IPS-20b (cell line): ENCODE results near the gene TXNRD2.

Experiments
- H3K27ac ChIP-seq: one replicate; pipeline ENCODE4 v1.5.1; 2013; ENCODE audit warnings: low read length
- H3K27me3 ChIP-seq: 2 replicates; pipeline ENCODE4 v1.6.1; 2013; ENCODE audit warnings: mild to moderate bottlenecking, low read length, inconsistent platforms; ENCODE audit not compliant: insufficient read depth
- H3K36me3 ChIP-seq: 2 replicates; pipeline ENCODE4 v1.6.1; 2013; ENCODE audit warnings: low read depth, mild to moderate bottlenecking, inconsistent platforms, low read length, moderate library complexity; ENCODE audit not compliant: insufficient read depth
- H3K4me1 ChIP-seq: 2 replicates; pipeline ENCODE4 v1.6.1; 2013; ENCODE audit warnings: mild to moderate bottlenecking, control low read depth, inconsistent platforms, low read length, moderate library complexity; ENCODE audit not compliant: insufficient read depth
- H3K4me3 ChIP-seq: 2 replicates; pipeline ENCODE4 v1.5.1; 2013; ENCODE audit warnings: mild to moderate bottlenecking, low read length, inconsistent platforms
- H3K9ac ChIP-seq: 2 replicates; pipeline ENCODE4 v1.6.1; 2013; ENCODE audit warnings: low read depth, mild to moderate bottlenecking, inconsistent platforms, low read length, moderate library complexity
- H3K9me3 ChIP-seq: 2 replicates; pipeline ENCODE4 v1.6.1; 2013; ENCODE audit warnings: mild to moderate bottlenecking, low read depth, low read length, inconsistent platforms; ENCODE audit not compliant: insufficient read depth

Gene TXNRD2

DNA sequence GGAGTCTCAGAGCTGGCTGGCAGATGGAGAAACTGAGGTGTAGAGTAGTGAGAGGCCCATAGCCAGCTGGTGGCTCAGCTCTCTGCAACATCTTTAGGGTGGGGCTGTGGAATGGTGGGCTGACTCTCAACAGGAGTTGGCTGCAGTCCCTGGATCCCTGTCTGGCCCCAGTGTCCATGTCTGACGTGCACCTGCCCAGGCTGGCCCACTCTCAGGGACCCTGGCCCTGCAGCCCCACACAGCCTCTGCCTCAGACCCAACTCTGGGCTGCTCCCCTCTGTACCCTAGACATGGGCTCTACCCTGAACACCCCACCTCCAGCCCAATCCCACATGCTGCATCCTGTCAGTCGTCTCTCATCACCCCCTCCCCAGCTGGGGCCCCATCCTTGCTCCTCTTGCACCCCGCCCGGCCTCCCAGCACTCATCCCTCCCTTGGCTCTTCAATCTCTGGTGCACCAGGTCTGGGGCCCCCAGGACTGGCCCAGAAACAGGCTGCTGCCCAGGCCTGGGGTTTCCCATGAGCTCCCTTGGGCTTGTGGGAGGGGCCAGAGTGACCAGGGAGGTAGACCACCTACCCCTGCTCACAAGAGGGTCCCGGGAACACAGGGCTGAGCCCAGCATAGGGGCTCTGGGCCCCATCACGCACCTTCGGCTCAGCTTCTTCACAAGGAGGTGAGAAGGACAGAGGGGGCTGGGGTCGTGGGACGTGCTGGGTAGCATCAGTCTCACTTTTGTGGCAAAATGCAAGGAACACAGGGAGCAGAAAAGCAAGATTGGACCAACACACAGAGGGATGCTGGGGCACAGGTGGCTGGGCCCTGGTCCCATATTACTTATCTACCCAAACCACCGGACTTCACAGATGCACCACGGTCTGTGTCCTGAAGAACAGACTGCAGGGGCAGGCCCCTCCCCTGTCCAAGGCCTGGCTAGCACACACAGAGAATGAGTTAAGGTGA is 43.5 kb upstream of the TXNRD2 start:
- H3K36me3 ChIP-seq = peaks cover 16% of the 10 kb centered on the region
- no peak overlapping the region; the same call in 1 of the 2 replicates for H3K9ac ChIP-seq
- H3K9me3 ChIP-seq = no peaks in the 10 kb centered on the region
- no peaks in the 10 kb centered on the region for H3K27me3 ChIP-seq
- no peak overlapping the region for H3K27ac ChIP-seq
- H3K4me1 ChIP-seq = peaks cover 5% of the 10 kb centered on the region; the same call in 1 of the 2 replicates
- H3K4me3 ChIP-seq = no peak overlapping the region

DNA sequence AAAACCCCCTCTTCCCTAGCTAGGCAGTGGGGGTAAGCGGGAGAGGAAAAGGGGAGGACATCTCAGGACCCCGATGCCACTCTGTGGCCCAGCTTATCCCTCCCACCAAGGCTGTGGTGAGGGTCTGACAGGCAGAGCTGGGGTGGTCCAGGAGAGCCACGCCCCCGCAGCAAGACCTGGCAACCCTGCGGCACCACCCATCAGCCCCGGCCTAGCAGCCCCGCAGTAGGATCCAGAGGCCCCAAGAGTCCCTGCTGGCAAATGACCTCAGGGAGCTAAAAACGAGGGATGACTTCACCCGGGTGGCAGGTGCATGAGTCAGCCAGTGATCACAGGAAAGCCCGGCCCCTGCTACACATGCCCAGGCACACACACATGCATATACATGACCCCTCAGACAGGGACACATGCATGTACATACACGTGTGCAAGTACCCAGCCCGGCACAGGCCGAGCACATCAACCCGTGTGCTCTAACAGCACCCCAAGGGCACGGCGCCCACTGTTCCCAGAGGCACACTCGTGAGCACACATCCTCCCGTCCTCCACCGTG is 42.7 kb upstream of the TXNRD2 start:
- Histone ChIP-seq H3K27ac (no peak overlapping the region), H3K9ac (no peak overlapping the region), H3K9me3 (no peaks in the 10 kb centered on the region), H3K4me1 (peaks cover 5% of the 10 kb centered on the region; the same call in 1 of the 2 replicates), H3K4me3 (no peak overlapping the region), H3K36me3 (peaks cover 24% of the 10 kb centered on the region), H3K27me3 (no peaks in the 10 kb centered on the region)

DNA sequence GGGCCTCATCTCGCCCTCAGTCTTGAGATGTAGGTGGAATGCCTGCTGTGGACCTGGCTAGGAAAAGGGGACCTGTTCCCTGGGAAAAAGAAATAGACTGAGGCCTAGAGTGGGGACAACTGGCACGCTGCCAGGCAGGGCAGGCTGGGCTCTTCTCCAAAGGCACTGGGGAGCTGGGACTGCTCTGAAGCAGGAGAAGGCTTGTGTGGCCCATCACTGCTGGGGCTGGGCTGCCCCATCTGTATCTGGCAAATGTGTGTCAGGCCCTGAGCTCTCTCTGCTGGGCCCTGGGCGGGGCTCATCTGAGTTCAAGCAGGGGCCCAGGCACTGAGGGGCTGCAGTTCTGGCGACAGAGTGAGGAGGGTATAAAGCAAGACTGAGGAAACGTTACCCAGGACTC is 42.1 kb upstream of the TXNRD2 start:
- H3K36me3 ChIP-seq = peaks cover 30% of the 10 kb centered on the region
- no peak overlapping the region for H3K27ac ChIP-seq
- peaks cover 5% of the 10 kb centered on the region; the same call in 1 of the 2 replicates for H3K4me1 ChIP-seq
- H3K9me3 ChIP-seq = no peaks in the 10 kb centered on the region
- no peaks in the 10 kb centered on the region for H3K27me3 ChIP-seq
- no peak overlapping the region for H3K9ac ChIP-seq
- H3K4me3 ChIP-seq = no peak overlapping the region

DNA sequence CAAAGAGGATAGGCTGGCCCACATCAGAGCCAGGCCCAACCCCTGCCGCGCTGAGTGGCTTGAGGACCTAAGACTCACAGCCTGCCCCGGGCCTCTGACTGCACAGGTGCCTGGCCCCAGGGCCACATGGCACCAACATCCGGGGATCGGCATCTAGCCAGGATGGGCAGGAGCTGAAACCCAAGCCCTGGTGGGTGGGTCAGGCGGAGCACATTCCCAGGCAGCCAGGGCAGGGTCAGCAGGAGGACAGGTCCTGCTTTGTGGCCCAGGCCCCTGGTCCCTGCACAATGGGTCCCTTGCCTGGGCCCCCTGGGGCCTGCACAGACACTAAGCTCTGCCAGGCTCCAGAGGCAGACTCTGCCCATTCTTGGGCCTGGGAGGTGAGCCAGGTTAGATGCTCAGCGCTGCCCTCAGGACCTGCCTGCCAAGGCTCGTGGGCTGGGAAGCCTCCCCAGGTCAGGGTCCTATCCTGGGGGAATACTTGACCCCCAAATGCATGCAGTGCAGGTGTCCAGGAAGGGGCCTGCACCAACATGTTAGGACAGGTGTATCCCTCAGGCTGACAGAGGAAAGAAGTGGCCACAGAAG is 41.5 kb upstream of the TXNRD2 start:
- H3K9me3 ChIP-seq = no peaks in the 10 kb centered on the region
- H3K4me3 ChIP-seq = no peak overlapping the region
- H3K27me3 ChIP-seq = no peaks in the 10 kb centered on the region
- H3K36me3 ChIP-seq = peaks cover 36% of the 10 kb centered on the region
- H3K27ac ChIP-seq = no peak overlapping the region
- peaks cover 5% of the 10 kb centered on the region; the same call in 1 of the 2 replicates for H3K4me1 ChIP-seq
- no peak overlapping the region for H3K9ac ChIP-seq

DNA sequence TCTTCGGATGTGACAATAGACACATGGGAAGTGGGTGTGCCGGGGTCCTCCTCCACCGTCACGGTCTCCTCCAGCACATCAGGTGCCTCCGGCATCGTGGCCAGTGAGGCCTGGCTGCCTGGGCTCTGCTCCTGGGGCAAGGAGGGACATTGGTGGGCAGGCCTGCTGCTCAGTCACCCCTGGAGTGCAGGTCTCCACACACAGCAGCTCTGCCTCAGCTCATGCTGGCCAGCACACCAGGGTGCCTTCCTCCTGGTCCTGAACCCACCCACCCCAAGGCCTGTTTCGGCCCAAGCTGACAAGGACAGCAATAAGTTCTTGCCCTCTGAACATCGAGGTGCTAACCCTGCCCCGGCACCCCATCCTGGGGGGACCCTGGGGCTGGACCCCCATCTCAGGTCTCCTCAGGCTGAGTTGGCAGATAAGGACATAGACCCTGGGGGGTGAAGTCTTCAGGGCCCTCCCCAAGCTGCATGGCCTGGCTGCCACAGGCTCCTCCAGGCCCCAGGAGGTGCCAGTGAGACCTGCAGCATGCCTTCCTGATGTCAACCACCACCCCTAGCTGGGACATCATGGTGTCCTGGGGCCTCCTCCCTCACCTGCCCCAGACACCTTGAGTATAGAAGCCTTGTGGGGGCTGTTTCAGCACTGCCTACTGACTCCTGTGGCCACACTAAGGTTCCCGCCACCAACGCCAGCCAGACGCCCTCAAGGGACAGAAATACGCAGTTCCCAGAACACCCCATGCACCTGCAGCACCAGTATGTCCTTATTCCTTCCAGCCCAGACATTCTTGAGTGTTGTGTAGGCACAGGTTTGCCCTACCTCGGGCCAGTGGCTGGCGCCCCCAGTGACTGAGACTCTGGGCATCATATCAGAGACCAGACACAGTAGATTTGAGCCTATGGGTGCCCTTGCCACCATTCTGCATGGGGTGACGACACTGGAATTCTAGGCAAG is 40.6 kb upstream of the TXNRD2 start:
- H3K27ac ChIP-seq = no peak overlapping the region
- H3K36me3 ChIP-seq = peaks cover 44% of the 10 kb centered on the region

DNA sequence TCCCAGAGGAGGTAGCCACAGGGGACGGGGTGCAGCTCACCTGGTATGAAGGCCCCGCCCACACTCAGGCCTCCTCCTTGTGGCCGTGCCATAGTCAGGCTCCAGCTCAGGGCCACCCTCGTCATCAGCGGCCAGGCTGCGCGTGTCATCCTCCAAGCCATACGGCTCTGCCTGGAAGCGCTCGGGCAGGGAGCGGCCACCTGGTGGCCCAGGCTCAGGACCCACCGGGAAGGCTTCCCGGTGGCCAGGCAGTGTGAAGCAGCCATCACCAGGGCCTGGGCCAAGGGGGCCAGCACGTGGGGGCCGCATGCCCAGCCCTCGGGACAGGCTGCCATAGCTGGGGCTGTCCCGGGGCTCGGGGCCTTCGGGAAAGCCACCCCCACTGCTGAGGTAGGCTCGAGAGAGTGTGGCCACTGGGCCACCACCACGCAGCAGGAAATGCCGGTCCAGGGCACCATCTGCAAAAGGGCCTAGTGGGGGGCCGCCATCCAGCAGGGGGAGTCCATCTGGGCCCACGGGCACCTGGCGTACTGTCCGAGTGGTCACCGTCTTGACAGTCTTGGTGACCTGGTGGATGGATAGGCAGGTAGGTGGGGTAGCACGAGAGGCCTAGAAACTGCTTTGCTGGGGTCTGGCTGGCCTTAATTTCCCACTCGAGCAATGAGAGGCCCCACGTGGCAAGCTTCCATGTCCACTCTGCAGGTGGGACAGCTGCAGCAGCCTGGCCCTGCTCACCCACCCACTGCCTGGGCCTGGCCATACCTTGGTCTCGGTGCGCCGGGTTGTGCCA is 39.7 kb upstream of the TXNRD2 start:
- no peak overlapping the region for H3K9ac ChIP-seq
- H3K36me3 ChIP-seq = peaks cover 48% of the 10 kb centered on the region
- H3K4me1 ChIP-seq = peaks cover 5% of the 10 kb centered on the region; the same call in 1 of the 2 replicates
- no peak overlapping the region for H3K4me3 ChIP-seq
- no peak overlapping the region for H3K27ac ChIP-seq
- H3K9me3 ChIP-seq = no peaks in the 10 kb centered on the region
- H3K27me3 ChIP-seq = no peaks in the 10 kb centered on the region

More for the DNA sequence above, 40.6 kb upstream of the TXNRD2 start:
- Histone ChIP-seq H3K9ac (no peak overlapping the region), H3K4me3 (no peak overlapping the region), H3K9me3 (no peaks in the 10 kb centered on the region), H3K27me3 (no peaks in the 10 kb centered on the region), H3K4me1 (peaks cover 5% of the 10 kb centered on the region; the same call in 1 of the 2 replicates)

DNA sequence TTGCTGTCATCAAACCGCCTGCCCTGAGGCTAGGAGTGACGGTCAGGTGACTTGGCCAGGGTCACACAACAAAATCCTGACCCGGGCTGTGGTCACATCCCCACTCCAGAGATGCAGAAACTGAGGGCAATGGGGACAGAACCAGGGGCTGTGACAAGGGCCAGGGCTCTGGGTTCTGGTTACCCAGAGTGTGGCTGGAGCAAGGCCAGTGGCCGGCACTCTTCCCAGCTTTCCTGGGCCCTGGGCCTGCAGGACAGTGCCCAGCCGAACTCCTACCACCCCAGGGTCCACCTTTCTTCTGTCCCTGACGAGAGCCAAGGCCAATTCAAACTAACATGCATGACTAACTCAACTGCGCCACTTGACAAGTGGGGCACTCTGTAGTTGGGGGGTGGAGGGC is 39.1 kb upstream of the TXNRD2 start:
- H3K4me1 ChIP-seq = peaks cover 2% of the 10 kb centered on the region; the same call in 1 of the 2 replicates
- no peak overlapping the region for H3K9ac ChIP-seq
- no peak overlapping the region for H3K27ac ChIP-seq
- H3K36me3 ChIP-seq = peaks cover 48% of the 10 kb centered on the region
- no peaks in the 10 kb centered on the region for H3K9me3 ChIP-seq
- no peaks in the 10 kb centered on the region for H3K27me3 ChIP-seq
- H3K4me3 ChIP-seq = no peak overlapping the region

DNA sequence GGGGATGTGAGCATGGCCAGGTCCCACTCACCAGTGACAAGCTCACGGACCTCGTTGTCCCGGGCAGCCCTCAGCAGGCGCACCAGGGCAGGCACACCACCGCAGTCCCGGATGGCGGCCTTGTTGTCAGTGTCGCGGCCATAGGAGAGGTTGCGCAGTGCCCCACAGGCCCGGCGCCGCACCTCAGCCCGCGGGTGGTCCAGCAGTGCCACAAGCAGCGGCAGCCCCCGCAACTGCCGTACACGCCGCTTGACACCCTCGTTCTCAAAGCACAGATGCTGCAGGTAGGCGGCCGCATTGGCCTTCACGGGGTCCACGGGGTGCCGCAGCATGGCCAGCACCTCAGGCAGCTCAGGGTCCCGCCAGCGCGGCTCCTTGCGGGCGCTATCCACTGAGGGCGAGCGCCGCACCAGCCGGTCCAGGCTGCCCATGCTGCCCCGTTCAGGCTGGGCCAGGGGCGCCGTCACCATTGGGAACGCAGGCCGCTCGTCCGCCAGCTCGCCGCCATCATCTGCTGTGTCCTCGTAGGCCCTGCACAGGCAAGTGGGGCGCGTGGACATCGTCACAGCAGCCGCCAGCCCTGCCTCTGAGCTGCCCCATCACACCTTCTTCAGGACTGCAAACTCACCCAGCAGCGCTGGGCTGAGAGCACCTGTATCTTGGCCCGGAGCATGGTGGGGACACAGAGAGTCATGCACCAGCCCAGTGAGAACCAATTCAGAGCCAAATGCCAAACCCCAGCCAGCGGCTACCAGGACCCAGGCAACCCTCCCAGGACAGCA is 38.3 kb upstream of the TXNRD2 start:
- peaks cover 48% of the 10 kb centered on the region for H3K36me3 ChIP-seq

DNA sequence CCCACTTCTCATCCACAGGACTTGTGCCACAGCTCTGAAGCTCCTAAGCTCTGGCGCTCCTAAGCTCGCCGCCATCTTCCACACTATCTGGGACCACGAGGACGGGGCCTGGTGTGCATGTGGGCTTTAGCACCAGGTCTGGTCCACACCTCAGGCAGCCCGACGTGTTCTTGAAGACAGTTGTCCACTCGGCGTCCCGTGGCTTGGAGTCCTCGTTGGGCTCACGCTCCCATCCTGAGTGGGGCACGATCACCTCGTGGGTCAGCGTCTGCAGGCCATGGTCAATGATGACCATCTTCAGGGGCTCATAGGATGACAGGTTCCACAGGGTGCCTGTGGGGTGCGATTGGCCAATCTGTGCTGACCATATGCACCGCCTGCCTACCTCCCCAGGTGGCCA is 37.1 kb upstream of the TXNRD2 start:
- Histone ChIP-seq H3K4me1 (peaks cover 13% of the 10 kb centered on the region), H3K9ac (no peak overlapping the region)

More for the DNA sequence above, 38.3 kb upstream of the TXNRD2 start:
- no peaks in the 10 kb centered on the region for H3K9me3 ChIP-seq
- H3K27me3 ChIP-seq = no peaks in the 10 kb centered on the region
- no peak overlapping the region for H3K4me3 ChIP-seq
- no peak overlapping the region for H3K9ac ChIP-seq
- no peak overlapping the region for H3K27ac ChIP-seq
- peaks cover 10% of the 10 kb centered on the region for H3K4me1 ChIP-seq

More for the DNA sequence above, 37.1 kb upstream of the TXNRD2 start:
- H3K27me3 ChIP-seq = no peaks in the 10 kb centered on the region
- no peak overlapping the region for H3K27ac ChIP-seq
- no peak overlapping the region for H3K4me3 ChIP-seq
- H3K9me3 ChIP-seq = no peaks in the 10 kb centered on the region
- H3K36me3 ChIP-seq = peaks cover 53% of the 10 kb centered on the region
